PC-9 (cell line): Measurements from ENCODE around the gene GTF2IRD1.

Experiments used
- CTCF ChIP-seq: fragments of 200-600 bp; sonication (generic); conservative IDR thresholded peaks from 2 replicates; pipeline ENCODE4 v1.6.1; 2017; ENCODE audit warnings: mixed run types, antibody characterized with exemption, mild to moderate bottlenecking, moderate library complexity
- EZH2 ChIP-seq: fragments of 200-600 bp; sonication (generic); IDR thresholded peaks from 2 replicates; pipeline ENCODE4 v1.8.0; 2017; ENCODE audit warnings: antibody characterized with exemption, low read depth

DNA sequence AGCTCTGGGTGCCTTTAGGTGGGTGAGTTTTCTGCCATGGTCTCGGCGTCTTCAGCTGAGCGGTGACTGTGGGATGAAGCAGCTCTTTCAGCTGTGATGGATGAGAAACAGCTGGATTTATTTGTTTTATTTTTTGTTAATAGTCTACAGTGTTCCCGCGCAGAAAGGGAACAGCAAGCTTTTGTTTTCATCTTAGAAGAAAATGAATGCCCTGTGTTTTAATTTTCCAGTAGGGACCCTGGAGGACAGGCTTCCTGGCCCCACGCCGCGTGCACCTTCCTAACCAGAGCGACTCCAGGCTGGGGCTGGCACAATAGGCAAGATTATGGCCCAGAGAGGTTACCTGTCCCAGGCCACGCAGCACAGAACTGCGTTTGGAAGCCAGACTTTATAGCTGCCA lies 57.6 kb downstream of the GTF2IRD1 start:
- TF ChIP-seq CTCF (no peak), EZH2 (no peak)
